Activated B cell treated with CpG ODN at 0.5 μM for 24 hours (primary cell): ENCODE results near the gene PCSK4. TPM values are rescaled to one million over a fixed set of nuclear protein-coding genes. Genes with fewer than 3 reads are reported as not detected.

Source experiments
- ATAC-seq: fragments of 200-7000 bp; cut with Tn5 transposase; one replicate; pipeline ENCODE4 v1.10.0; 2021; ENCODE audit warnings: low read depth, mild to moderate bottlenecking, moderate library complexity
- CTCF ChIA-PET: fragments of 350-600 bp; sonication (Branson Sonifier 250); formaldehyde crosslinking; loops from one replicate; lab custom pipeline; 2021; ENCODE audit warnings: antibody characterized with exemption; lab: Charles Lee
- POLR2A ChIA-PET: fragments of 350-600 bp; sonication (Branson Sonifier 250); formaldehyde crosslinking; loops from one replicate; lab custom pipeline; 2021; ENCODE audit warnings: antibody characterized with exemption; lab: Charles Lee
- DNase-seq: peaks from one replicate; pipeline ENCODE4 v3.0.0; 2022
- H3K27ac Mint-ChIP-seq: one replicate; pipeline ENCODE4 v1.8.0; 2020; ENCODE audit warnings: mixed read lengths
- H3K27me3 Mint-ChIP-seq: one replicate; pipeline ENCODE4 v1.8.0; 2021; ENCODE audit warnings: mixed read lengths
- H3K36me3 Mint-ChIP-seq: one replicate; pipeline ENCODE4 v1.8.0; 2021; ENCODE audit warnings: low read depth, mixed read lengths
- H3K4me1 Mint-ChIP-seq: one replicate; pipeline ENCODE4 v1.8.0; 2021; ENCODE audit warnings: mixed read lengths
- H3K4me3 Mint-ChIP-seq: one replicate; pipeline ENCODE4 v1.8.0; 2020; ENCODE audit warnings: mild to moderate bottlenecking, mixed read lengths
- H3K9me3 Mint-ChIP-seq: one replicate; pipeline ENCODE4 v1.8.0; 2020; ENCODE audit warnings: mixed read lengths
- intact Hi-C: fragments of 100-400 bp; cut with micrococcal nuclease; formaldehyde crosslinking; loops from one replicate; pipeline ENCODE4 v1.15.1; 2024
- total RNA-seq: library from RNA; stranded (reverse); gene quantifications from 2 replicates; pipeline ENCODE4 v1.2.3, GENCODE V29; 2022
- TF ChIP-seq, protein P1 (sequence below): fragments of 200-600 bp; IDR thresholded peaks from one replicate; pipeline ENCODE4 v1.8.0; 2022; ENCODE audit warnings: antibody characterized with exemption, mild to moderate bottlenecking

PCSK4 gene
- total RNA-seq, 1 donor from 2014 or later: 1.3 TPM

DNA sequence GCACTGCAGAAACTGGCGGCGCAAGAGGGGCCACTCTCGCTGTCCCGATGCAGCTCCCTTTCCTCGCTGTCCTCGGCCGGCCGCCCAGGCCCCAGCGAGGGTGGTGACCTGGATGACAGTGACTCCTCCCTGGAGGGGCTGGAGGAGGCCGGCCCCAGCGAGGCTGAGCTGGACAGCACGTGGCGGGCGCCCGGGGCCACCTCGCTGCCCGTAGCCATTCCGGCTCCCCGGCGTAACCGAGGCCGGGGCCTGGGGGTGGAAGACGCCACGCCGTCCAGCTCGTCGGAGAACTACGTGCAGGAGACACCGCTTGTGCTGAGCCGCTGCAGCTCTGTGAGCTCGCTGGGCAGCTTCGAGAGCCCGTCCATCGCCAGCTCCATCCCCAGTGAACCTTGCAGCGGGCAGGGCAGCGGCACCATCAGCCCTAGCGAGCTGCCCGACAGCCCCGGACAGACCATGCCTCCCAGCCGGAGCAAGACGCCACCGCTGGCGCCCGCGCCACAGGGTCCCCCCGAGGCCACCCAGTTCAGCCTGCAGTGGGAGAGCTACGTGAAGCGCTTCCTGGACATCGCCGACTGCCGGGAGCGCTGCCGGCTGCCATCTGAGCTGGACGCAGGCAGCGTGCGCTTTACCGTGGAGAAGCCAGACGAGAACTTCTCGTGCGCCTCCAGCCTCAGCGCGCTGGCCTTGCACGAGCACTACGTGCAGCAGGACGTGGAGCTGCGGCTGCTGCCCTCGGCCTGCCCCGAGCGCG lies 23.5 kb downstream of the PCSK4 start:
- ChIA-PET POLR2A (interaction anchor here (0.7 to 0.9 kb wide), 2 partner anchors 12 to 203 kb away, joined by 3 read pairs; no protein-coding TSS in a partner anchor), CTCF (interaction anchor here (1.6 kb wide), 1 partner anchor 360 kb away, joined by 3 read pairs; no protein-coding TSS in a partner anchor)
- no peak overlapping the region for H3K27ac Mint-ChIP-seq
- no peaks in the 10 kb centered on the region for H3K27me3 Mint-ChIP-seq
- no peaks in the 10 kb centered on the region for H3K9me3 Mint-ChIP-seq
- H3K4me3 Mint-ChIP-seq: no peak overlapping the region
- peaks cover 15% of the 10 kb centered on the region for H3K4me1 Mint-ChIP-seq
- ATAC-seq (no peak), DNase-seq (no peak)
- TF ChIP-seq, protein P1, sequence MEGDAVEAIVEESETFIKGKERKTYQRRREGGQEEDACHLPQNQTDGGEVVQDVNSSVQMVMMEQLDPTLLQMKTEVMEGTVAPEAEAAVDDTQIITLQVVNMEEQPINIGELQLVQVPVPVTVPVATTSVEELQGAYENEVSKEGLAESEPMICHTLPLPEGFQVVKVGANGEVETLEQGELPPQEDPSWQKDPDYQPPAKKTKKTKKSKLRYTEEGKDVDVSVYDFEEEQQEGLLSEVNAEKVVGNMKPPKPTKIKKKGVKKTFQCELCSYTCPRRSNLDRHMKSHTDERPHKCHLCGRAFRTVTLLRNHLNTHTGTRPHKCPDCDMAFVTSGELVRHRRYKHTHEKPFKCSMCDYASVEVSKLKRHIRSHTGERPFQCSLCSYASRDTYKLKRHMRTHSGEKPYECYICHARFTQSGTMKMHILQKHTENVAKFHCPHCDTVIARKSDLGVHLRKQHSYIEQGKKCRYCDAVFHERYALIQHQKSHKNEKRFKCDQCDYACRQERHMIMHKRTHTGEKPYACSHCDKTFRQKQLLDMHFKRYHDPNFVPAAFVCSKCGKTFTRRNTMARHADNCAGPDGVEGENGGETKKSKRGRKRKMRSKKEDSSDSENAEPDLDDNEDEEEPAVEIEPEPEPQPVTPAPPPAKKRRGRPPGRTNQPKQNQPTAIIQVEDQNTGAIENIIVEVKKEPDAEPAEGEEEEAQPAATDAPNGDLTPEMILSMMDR: no peak
- intact Hi-C loops: loop anchor here (10.0 kb wide), 1 partner anchor 298 kb away; no protein-coding TSS in a partner anchor
- no peaks in the 10 kb centered on the region for H3K36me3 Mint-ChIP-seq

DNA sequence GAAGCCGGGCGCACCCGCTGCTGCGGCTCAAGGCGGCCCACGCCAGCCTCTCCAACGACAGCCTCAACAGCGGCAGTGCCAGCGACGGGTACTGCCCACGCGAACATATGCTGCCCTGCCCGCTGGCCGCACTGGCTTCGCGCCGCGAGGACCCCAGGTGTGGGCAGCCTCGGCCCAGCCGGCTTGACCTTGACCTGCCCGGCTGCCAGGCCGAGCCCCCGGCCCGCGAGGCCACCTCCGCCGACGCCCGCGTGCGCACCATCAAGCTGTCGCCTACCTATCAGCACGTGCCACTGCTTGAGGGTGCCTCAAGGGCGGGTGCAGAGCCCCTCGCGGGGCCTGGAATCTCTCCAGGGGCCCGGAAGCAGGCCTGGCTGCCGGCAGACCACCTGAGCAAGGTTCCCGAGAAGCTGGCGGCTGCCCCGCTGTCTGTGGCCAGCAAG lies 24.1 kb downstream of the PCSK4 start:
- no peak overlapping the region for H3K27ac Mint-ChIP-seq
- no peaks in the 10 kb centered on the region for H3K9me3 Mint-ChIP-seq
- no peaks in the 10 kb centered on the region for H3K27me3 Mint-ChIP-seq
- ATAC-seq (no peak), DNase-seq (no peak)
- no peak overlapping the region for H3K4me3 Mint-ChIP-seq
- peaks cover 10% of the 10 kb centered on the region for H3K4me1 Mint-ChIP-seq
- ChIA-PET POLR2A (interaction anchor here (0.7 to 1.0 kb wide), 3 partner anchors 12 to 202 kb away, joined by 3 read pairs; no protein-coding TSS in a partner anchor), CTCF (no interaction called here)
- no peaks in the 10 kb centered on the region for H3K36me3 Mint-ChIP-seq
- TF ChIP-seq, protein P1: no peak
- intact Hi-C loops: loop anchor here (10.0 kb wide), 1 partner anchor 299 kb away; no protein-coding TSS in a partner anchor

DNA sequence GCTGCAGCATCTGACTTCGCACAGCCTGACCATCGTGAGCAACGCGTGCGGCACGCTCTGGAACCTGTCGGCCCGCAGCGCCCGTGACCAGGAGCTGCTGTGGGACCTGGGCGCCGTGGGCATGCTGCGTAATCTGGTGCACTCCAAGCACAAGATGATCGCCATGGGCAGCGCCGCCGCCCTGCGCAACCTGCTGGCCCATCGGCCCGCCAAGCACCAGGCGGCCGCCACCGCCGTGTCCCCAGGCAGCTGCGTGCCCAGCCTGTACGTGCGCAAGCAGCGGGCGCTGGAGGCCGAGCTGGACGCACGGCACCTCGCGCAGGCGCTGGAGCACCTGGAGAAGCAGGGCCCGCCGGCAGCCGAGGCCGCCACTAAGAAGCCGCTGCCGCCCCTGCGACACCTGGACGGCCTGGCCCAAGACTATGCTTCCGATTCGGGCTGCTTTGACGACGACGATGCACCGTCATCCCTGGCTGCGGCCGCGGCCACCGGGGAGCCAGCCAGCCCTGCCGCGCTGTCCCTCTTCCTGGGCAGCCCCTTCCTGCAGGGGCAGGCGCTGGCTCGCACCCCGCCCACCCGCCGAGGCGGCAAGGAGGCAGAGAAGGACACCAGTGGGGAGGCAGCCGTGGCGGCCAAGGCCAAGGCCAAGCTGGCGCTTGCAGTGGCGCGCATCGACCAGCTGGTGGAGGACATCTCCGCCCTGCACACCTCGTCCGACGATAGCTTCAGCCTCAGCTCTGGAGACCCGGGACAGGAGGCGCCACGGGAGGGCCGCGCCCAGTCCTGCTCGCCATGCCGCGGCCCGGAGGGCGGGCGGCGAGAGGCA lies 24.7 kb downstream of the PCSK4 start:
- POLR2A ChIA-PET: interaction anchor here (0.9 to 1.0 kb wide), 2 partner anchors 14 to 202 kb away, joined by 3 read pairs; no protein-coding TSS in a partner anchor
- H3K4me3 Mint-ChIP-seq: no peak overlapping the region
- TF ChIP-seq, protein P1: no peak
- H3K4me1 Mint-ChIP-seq: peaks cover 10% of the 10 kb centered on the region
- intact Hi-C loops: loop anchor here (10.0 kb wide), 1 partner anchor 299 kb away; no protein-coding TSS in a partner anchor
- ATAC-seq: no peak
- CTCF ChIA-PET: no interaction called here
- no peak overlapping the region for H3K27ac Mint-ChIP-seq
- no peaks in the 10 kb centered on the region for H3K27me3 Mint-ChIP-seq
- no peak for DNase-seq
- H3K36me3 Mint-ChIP-seq: no peaks in the 10 kb centered on the region
- H3K9me3 Mint-ChIP-seq: no peaks in the 10 kb centered on the region

DNA sequence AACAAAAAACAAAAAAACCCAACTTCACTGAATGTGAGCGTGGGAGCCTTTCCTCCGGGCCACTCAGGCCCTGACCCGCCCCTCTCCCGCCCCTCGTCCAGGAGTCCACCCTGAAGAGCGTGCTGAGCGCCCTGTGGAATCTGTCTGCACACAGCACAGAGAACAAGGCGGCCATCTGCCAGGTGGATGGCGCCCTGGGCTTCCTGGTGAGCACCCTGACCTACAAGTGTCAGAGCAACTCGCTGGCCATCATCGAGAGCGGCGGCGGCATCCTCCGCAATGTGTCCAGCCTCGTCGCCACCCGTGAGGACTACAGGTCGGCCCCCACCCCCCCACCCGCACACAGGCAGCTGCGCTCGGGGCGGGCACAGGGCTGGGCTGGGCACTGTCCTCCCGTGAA lies 28.3 kb downstream of the PCSK4 start:
- no peak for ATAC-seq
- TF ChIP-seq, protein P1: no peak
- CTCF ChIA-PET: no interaction called here

More for the DNA sequence above, 28.3 kb downstream of the PCSK4 start:
- POLR2A ChIA-PET: interaction anchor here (0.7 kb wide), 1 partner anchor 10 kb away, joined by 10 read pairs; no protein-coding TSS in a partner anchor
- Mint-ChIP-seq H3K4me1 (peaks cover 3% of the 10 kb centered on the region), H3K27ac (no peak overlapping the region), H3K36me3 (peaks cover 2% of the 10 kb centered on the region), H3K9me3 (no peaks in the 10 kb centered on the region), H3K4me3 (no peak overlapping the region), H3K27me3 (peaks cover 3% of the 10 kb centered on the region)
- intact Hi-C loops: loop anchor here (10.0 kb wide), 1 partner anchor 303 kb away; no protein-coding TSS in a partner anchor
- DNase-seq: no peak
